DND-41 (cell line): ENCODE data around the gene KERA.

Source experiments
- ATAC-seq: fragments of 200-7000 bp; cut with Tn5 transposase; 3 replicates; pipeline ENCODE4 v1.9.1; 2021; ENCODE audit warnings: low read depth; ENCODE audit not compliant: insufficient read depth
- DNase-seq: peaks from one replicate; pipeline ENCODE4 v3.0.0-alpha.2; 2020
- H2AFZ ChIP-seq: 2 replicates; pipeline ENCODE4 v1.6.0; 2012; ENCODE audit warnings: low read depth, low read length
- H3K27ac ChIP-seq: 2 replicates; pipeline ENCODE4 v1.5.1; 2012; ENCODE audit warnings: low read length, inconsistent platforms
- H3K27me3 ChIP-seq: fragments of 200-600 bp; sonication (generic); 2 replicates; pipeline ENCODE4 v1.6.0; 2012; ENCODE audit warnings: low read length, mild to moderate bottlenecking, inconsistent platforms; ENCODE audit not compliant: insufficient read depth, poor library complexity
- H3K36me3 ChIP-seq: 2 replicates; pipeline ENCODE4 v1.5.1; 2012; ENCODE audit warnings: low read length, inconsistent platforms; ENCODE audit not compliant: insufficient read depth
- H3K4me1 ChIP-seq: 2 replicates; pipeline ENCODE4 v1.5.1; 2012; ENCODE audit warnings: mild to moderate bottlenecking, low read length; ENCODE audit not compliant: insufficient read depth
- H3K4me2 ChIP-seq: 2 replicates; pipeline ENCODE4 v1.6.0; 2012; ENCODE audit warnings: mild to moderate bottlenecking, moderate library complexity, low read length, inconsistent platforms; ENCODE audit not compliant: insufficient read depth
- H3K4me3 ChIP-seq, 2 experiments: fragments of 200-600 bp in 1 of 2; shearing (Covaris generic) in 1 of 2; 2 replicates each; pipeline ENCODE4 v1.5.1; 2012 to 2016; ENCODE audit warnings: inconsistent platforms in 2 of 2, low read length in 2 of 2, mild to moderate bottlenecking in 2 of 2, low read depth in 1 of 2, moderate library complexity in 1 of 2
- H3K79me2 ChIP-seq: 2 replicates; pipeline ENCODE4 v1.6.0; 2012; ENCODE audit warnings: low read length, inconsistent platforms; ENCODE audit not compliant: insufficient read depth
- H3K9ac ChIP-seq: 2 replicates; pipeline ENCODE4 v1.6.0; 2012; ENCODE audit warnings: low read depth, mild to moderate bottlenecking, inconsistent platforms, low read length, moderate library complexity
- H3K9me3 ChIP-seq: 2 replicates; pipeline ENCODE4 v1.5.1; 2012; ENCODE audit warnings: low read length, moderate library complexity, mild to moderate bottlenecking, inconsistent platforms; ENCODE audit not compliant: insufficient read depth, severe bottlenecking
- H4K20me1 ChIP-seq: 2 replicates; pipeline ENCODE4 v1.6.0; 2012; ENCODE audit warnings: low read length; ENCODE audit not compliant: insufficient read depth
- EZH2 ChIP-seq: IDR thresholded peaks from 3 replicates; pipeline ENCODE4 v1.6.1; 2012; ENCODE audit warnings: borderline replicate concordance, low read depth, mild to moderate bottlenecking, moderate library complexity, low read length, inconsistent platforms; ENCODE audit not compliant: severe bottlenecking
- TF ChIP-seq, protein P1 (sequence below): IDR thresholded peaks from 2 replicates; pipeline ENCODE4 v1.5.1; 2012; ENCODE audit warnings: borderline replicate concordance, low read length, moderate library complexity, mild to moderate bottlenecking; ENCODE audit not compliant: poor library complexity, severe bottlenecking; ENCODE audit errors: extremely low read depth

KERA gene

DNA sequence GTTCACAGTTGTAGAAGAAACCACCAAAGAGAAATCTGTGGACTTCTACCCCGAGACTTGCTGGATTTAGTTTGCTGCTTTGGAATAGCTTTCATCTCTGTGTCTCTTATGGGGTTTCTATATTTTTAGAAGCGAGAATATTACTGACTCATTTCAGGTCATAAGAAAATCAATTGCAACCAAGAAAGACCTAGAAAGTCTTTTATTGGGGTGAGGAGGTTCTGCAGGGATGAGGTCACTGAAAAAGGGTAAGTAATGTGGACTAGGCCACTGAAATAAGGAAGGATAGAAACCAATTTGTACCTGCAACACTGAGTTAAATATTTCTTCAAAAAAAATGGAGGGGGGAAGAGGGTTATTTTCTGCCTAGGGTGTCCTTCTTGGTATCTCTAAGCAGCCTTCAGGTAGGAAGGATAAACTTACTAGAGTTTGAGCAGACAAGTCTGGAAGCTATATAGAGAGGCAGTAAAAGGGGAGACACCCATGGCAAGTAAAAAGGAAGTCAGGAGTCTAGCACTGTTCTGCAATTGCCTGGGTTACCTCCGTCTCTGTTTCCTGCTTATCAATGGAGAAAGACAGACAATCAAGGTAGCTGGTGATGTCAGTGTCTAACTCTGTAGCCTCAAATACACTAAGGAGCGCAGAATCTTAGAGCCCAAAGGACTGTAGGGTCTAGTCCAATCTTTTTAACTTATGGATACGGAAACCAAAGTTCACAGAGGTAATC, 19.6 kb upstream of the KERA start:
- Histone ChIP-seq H3K4me2 (no peak overlapping the region), H4K20me1 (no peaks in the 10 kb centered on the region), H3K9me3 (no peaks in the 10 kb centered on the region), H3K4me3 (no peak overlapping the region), H3K27ac (no peak overlapping the region), H3K4me1 (no peaks in the 10 kb centered on the region), H3K27me3 (peaks cover 5% of the 10 kb centered on the region), H3K36me3 (no peaks in the 10 kb centered on the region), H3K79me2 (no peaks in the 10 kb centered on the region), H3K9ac (no peak overlapping the region), H2AFZ (no peak overlapping the region)
- ATAC-seq (no peak), DNase-seq (no peak)
- TF ChIP-seq, protein P1, sequence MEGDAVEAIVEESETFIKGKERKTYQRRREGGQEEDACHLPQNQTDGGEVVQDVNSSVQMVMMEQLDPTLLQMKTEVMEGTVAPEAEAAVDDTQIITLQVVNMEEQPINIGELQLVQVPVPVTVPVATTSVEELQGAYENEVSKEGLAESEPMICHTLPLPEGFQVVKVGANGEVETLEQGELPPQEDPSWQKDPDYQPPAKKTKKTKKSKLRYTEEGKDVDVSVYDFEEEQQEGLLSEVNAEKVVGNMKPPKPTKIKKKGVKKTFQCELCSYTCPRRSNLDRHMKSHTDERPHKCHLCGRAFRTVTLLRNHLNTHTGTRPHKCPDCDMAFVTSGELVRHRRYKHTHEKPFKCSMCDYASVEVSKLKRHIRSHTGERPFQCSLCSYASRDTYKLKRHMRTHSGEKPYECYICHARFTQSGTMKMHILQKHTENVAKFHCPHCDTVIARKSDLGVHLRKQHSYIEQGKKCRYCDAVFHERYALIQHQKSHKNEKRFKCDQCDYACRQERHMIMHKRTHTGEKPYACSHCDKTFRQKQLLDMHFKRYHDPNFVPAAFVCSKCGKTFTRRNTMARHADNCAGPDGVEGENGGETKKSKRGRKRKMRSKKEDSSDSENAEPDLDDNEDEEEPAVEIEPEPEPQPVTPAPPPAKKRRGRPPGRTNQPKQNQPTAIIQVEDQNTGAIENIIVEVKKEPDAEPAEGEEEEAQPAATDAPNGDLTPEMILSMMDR: no peak
- TF ChIP-seq EZH2: no peak

DNA sequence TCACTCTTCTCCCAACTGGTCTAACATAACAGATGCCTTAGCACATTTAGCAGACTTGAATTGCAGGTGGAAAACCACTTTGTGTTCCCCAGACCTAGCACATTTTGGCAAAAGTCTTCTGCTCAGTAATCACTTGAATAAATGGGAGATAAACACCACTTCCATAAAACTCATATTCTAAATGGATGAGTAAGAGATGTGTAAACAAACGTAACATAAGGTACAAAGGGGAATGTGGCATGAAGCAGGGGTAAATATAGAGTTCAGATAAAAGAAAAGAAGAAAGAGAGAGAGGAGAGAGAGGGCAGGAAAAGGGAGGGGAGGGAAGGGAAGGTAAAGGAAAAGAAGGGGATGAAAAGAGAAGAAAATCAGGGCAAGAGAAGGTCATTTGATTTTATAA, 17.0 kb upstream of the KERA start:
- H3K4me1 ChIP-seq: no peaks in the 10 kb centered on the region
- no peaks in the 10 kb centered on the region for H3K36me3 ChIP-seq
- no peak for TF ChIP-seq EZH2
- TF ChIP-seq, protein P1: no peak
- no peaks in the 10 kb centered on the region for H4K20me1 ChIP-seq
- ATAC-seq: no peak
- H3K9ac ChIP-seq: no peak overlapping the region
- no peak overlapping the region for H3K27ac ChIP-seq
- no peaks in the 10 kb centered on the region for H3K9me3 ChIP-seq
- H3K4me2 ChIP-seq: no peak overlapping the region
- no peak overlapping the region for H3K4me3 ChIP-seq
- no peak for DNase-seq
- no peaks in the 10 kb centered on the region for H3K79me2 ChIP-seq
- H3K27me3 ChIP-seq: peaks cover 5% of the 10 kb centered on the region
- H2AFZ ChIP-seq: no peak overlapping the region

DNA sequence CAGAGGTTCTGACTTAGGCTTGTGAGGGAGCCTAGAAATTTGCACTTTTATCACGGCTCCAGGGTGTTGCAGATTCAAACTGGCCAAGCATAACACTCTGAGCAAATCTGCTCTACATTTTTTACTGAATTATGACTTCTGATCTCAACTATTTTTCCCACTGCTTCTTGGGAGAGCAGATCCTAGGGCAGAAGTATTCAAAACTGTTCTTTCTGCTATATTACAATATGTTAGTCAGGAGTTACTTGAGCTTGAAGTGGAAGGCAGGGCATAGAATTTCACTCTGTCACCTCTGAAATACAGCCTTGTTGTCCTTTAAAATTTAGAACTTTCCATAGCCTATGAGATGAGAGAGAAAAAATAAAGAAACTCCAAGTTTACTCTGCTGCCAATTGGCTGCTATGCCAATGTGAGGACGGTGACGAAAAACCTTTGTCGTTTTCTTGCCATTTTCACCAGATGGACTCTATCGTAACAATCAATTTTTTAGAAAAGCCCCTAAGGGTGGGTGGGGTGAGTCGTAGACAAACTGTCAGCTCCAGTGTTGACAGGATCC, 16.4 kb upstream of the KERA start:
- Histone ChIP-seq H3K79me2 (no peaks in the 10 kb centered on the region), H3K4me3 (no peak overlapping the region), H4K20me1 (no peaks in the 10 kb centered on the region), H3K9me3 (no peaks in the 10 kb centered on the region), H3K4me1 (no peaks in the 10 kb centered on the region), H3K27ac (no peak overlapping the region), H3K27me3 (peaks cover 5% of the 10 kb centered on the region), H3K4me2 (no peak overlapping the region), H3K9ac (no peak overlapping the region), H3K36me3 (no peaks in the 10 kb centered on the region), H2AFZ (no peak overlapping the region)
- TF ChIP-seq, protein P1: no peak
- TF ChIP-seq EZH2: no peak
- ATAC-seq (no peak), DNase-seq (no peak)
